GM19238 (cell line): ENCODE measurements around the gene CDH7.

Source experiments
- DNase-seq: peaks from one replicate; pipeline ENCODE4 v3.0.0; 2011; ENCODE audit warnings: low spot score; ENCODE audit not compliant: insufficient read length

Gene CDH7

GRCh38 chr18:65767406-65767805 lies 16.6 kb downstream of the CDH7 start:
- DNase-seq: no peak

- DNase-seq: no peak
Observed at GRCh38 chr18:65768120-65768778, 17.4 kb downstream of the CDH7 start.

GRCh38 chr18:65769652-65770051 lies 18.8 kb downstream of the CDH7 start:
- no peak for DNase-seq

- DNase-seq: no peak
Observed at GRCh38 chr18:65786474-65786873, 35.7 kb downstream of the CDH7 start.

- DNase-seq: no peak
Observed at GRCh38 chr18:65788373-65788772, 37.6 kb downstream of the CDH7 start.

- no peak for DNase-seq
Observed at GRCh38 chr18:65790604-65791003, 39.8 kb downstream of the CDH7 start.

GRCh38 chr18:65791719-65792118 lies 40.9 kb downstream of the CDH7 start:
- DNase-seq: no peak

GRCh38 chr18:65792456-65793074 lies 41.8 kb downstream of the CDH7 start:
- DNase-seq: no peak

- DNase-seq: no peak
Observed at GRCh38 chr18:65808759-65809158, 57.9 kb downstream of the CDH7 start.

GRCh38 chr18:65811307-65811706 lies 60.5 kb downstream of the CDH7 start:
- no peak for DNase-seq

GRCh38 chr18:65815506-65815905 lies 64.7 kb downstream of the CDH7 start:
- DNase-seq: no peak

- no peak for DNase-seq
Observed at GRCh38 chr18:65817178-65817577, 66.4 kb downstream of the CDH7 start.

- no peak for DNase-seq
Observed at GRCh38 chr18:65821911-65822310, 71.1 kb downstream of the CDH7 start.

- DNase-seq: no peak
Observed at GRCh38 chr18:65822826-65823225, 72.0 kb downstream of the CDH7 start.

- no peak for DNase-seq
Observed at GRCh38 chr18:65827444-65827843, 76.6 kb downstream of the CDH7 start.

GRCh38 chr18:65835881-65836280 lies 85.1 kb downstream of the CDH7 start:
- DNase-seq: no peak

- no peak for DNase-seq
Observed at GRCh38 chr18:65846107-65846506, 95.3 kb downstream of the CDH7 start.

GRCh38 chr18:65852273-65852672 lies 101.5 kb downstream of the CDH7 start:
- DNase-seq: no peak

GRCh38 chr18:65859075-65859474 lies 108.3 kb downstream of the CDH7 start:
- no peak for DNase-seq

- no peak for DNase-seq
Observed at GRCh38 chr18:65869527-65869926, 118.7 kb downstream of the CDH7 start.

- no peak for DNase-seq
Observed at GRCh38 chr18:65876310-65876709, 125.5 kb downstream of the CDH7 start.

GRCh38 chr18:65897292-65897691 lies 146.5 kb downstream of the CDH7 start:
- DNase-seq: no peak

- DNase-seq: no peak
Observed at GRCh38 chr18:65901522-65901921, 150.7 kb downstream of the CDH7 start.
